ENCODE measurements around the gene GPRC5D.

DNA sequence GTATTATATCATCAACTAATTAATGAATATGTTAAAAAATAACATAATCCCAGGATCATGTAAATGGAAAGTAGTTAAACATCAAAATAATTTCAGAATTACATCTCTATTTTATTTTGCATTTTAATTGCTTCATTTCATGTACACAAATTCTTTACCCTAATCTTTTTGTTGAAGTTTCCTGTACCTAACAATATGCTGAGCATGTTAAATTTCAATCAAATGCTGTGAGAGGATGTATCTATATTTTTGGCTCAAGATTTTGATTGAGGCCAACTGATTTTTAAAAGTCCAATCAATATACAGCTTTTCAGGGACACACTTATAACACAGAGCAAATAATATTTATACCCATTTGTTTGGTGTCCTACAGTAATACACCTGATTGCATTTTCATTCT is 6.4 kb downstream of the GPRC5D start:
- TF ChIP-seq, protein P1, sequence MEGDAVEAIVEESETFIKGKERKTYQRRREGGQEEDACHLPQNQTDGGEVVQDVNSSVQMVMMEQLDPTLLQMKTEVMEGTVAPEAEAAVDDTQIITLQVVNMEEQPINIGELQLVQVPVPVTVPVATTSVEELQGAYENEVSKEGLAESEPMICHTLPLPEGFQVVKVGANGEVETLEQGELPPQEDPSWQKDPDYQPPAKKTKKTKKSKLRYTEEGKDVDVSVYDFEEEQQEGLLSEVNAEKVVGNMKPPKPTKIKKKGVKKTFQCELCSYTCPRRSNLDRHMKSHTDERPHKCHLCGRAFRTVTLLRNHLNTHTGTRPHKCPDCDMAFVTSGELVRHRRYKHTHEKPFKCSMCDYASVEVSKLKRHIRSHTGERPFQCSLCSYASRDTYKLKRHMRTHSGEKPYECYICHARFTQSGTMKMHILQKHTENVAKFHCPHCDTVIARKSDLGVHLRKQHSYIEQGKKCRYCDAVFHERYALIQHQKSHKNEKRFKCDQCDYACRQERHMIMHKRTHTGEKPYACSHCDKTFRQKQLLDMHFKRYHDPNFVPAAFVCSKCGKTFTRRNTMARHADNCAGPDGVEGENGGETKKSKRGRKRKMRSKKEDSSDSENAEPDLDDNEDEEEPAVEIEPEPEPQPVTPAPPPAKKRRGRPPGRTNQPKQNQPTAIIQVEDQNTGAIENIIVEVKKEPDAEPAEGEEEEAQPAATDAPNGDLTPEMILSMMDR (IDR thresholded peaks at IDR 0.05) = no peak
- TF ChIP-seq POLR2AphosphoS5 (IDR thresholded peaks at IDR 0.05) = no peak
- no peak for TF ChIP-seq POLR2A (IDR thresholded peaks at IDR 0.05)
